K562 (cell line): Measurements from ENCODE around the gene SEPTIN12. TPM values are rescaled to one million over a fixed set of nuclear protein-coding genes. Genes with fewer than 3 reads are reported as not detected.

Source experiments
- ATAC-seq: fragments of 200-7000 bp; cut with Tn5 transposase; 3 replicates; pipeline ENCODE4 v1.9.1; 2020; ENCODE audit warnings: moderate library complexity
- BruUV-seq: library from RNA; stranded (reverse); fragments of 400-500 nt; replicated peaks from 2 replicates; lab custom pipeline; 2021; lab: Mats Ljungman, UMichigan
- CTCF ChIA-PET: fragments of 300-600 bp; formaldehyde crosslinking; extraction: SDS; loops from one replicate; lab custom pipeline; 2021; ENCODE audit warnings: low intra/inter-chr PET ratio; lab: Yijun Ruan, JAX
- POLR2A ChIA-PET: fragments of 300-600, 350-650 bp; sonication (Branson Sonifier 250); formaldehyde crosslinking; extraction: SDS; loops from one replicate; lab custom pipeline; 2021; ENCODE audit warnings: antibody characterized with exemption, inconsistent platforms; lab: Yijun Ruan, JAX
- DNase-seq, 4 experiments: peaks; one replicate each; pipeline versions ENCODE4 v3.0.0 to v3.0.0-alpha.2; 2011 to 2018; ENCODE audit warnings: low spot score in 3 of 4, mixed read lengths in 3 of 4; ENCODE audit errors: extremely low read depth in 1 of 4
- FAIRE-seq: peaks from 2 replicates; lab custom pipeline; 2011; peaks lifted over from hg19 to GRCh38; lab: Jason Lieb, UNC
- H2AFZ ChIP-seq: 2 replicates; pipeline ENCODE4 v1.6.0; 2011; ENCODE audit warnings: low read depth, low read length, control low read depth, inconsistent platforms
- H3K27ac ChIP-seq: fragments of 200-600 bp; 3 replicates; pipeline ENCODE4 v1.8.0; 2011; ENCODE audit warnings: low read depth, mild to moderate bottlenecking, control low read depth, inconsistent platforms, low read length, moderate library complexity, mixed read lengths; ENCODE audit errors: extremely low read depth
- H3K27me3 ChIP-seq, 2 experiments: fragments of 300-600 bp in 1 of 2; 2 replicates in 1 of 2; 3 replicates in 1 of 2; pipeline versions ENCODE4 v1.6.0 to v1.8.0; 2011; ENCODE audit warnings: inconsistent platforms in 2 of 2, low read length in 2 of 2, mild to moderate bottlenecking in 1 of 2, mixed read lengths in 1 of 2, moderate library complexity in 1 of 2; ENCODE audit not compliant: control insufficient read depth in 2 of 2, insufficient read depth in 2 of 2
- H3K36me3 ChIP-seq: fragments of 300-600 bp; 3 replicates; pipeline ENCODE4 v1.8.0; 2011; ENCODE audit warnings: mild to moderate bottlenecking, low read length, inconsistent platforms; ENCODE audit not compliant: control insufficient read depth, insufficient read depth
- H3K4me1 ChIP-seq, 2 experiments: fragments of 200-600 bp in 1 of 2; replicated peaks in 1 of 2; 2 replicates in 1 of 2; 3 replicates in 1 of 2; pipeline versions ENCODE4 v1.5.1 to v1.8.0; 2011; ENCODE audit warnings: inconsistent platforms in 2 of 2, low read length in 2 of 2, mild to moderate bottlenecking in 1 of 2, mixed read lengths in 1 of 2, moderate library complexity in 1 of 2; ENCODE audit not compliant: control insufficient read depth in 2 of 2, insufficient read depth in 2 of 2
- H3K4me2 ChIP-seq: 2 replicates; pipeline ENCODE4 v1.6.1; 2011; ENCODE audit warnings: low read length, control low read depth, inconsistent platforms, mixed read lengths; ENCODE audit not compliant: insufficient read depth
- H3K4me3 ChIP-seq: fragments of 200-600 bp; sonication (generic), shearing (Covaris generic); 2 replicates; pipeline ENCODE4 v1.5.1; 2016; ENCODE audit warnings: control low read depth, inconsistent platforms
- H3K79me2 ChIP-seq: fragments of 200-600 bp; 3 replicates; pipeline ENCODE4 v1.8.0; 2011; ENCODE audit warnings: low read length, inconsistent platforms; ENCODE audit not compliant: control insufficient read depth, insufficient read depth
- H3K9ac ChIP-seq, 2 experiments: 2 replicates each; pipeline versions ENCODE4 v1.6.0 to v1.6.1; 2011; ENCODE audit warnings: low read depth in 2 of 2, low read length in 2 of 2, control low read depth in 1 of 2, inconsistent platforms in 1 of 2, mild to moderate bottlenecking in 1 of 2, mixed read lengths in 1 of 2; ENCODE audit not compliant: insufficient read depth in 1 of 2
- H3K9me1 ChIP-seq: one replicate; pipeline ENCODE4 v1.6.0; 2011; ENCODE audit warnings: inconsistent platforms, mild to moderate bottlenecking, low read length, moderate library complexity; ENCODE audit not compliant: control insufficient read depth, insufficient read depth
- H3K9me3 ChIP-seq: replicated peaks from 2 replicates; pipeline ENCODE4 v1.5.1; 2011; ENCODE audit warnings: low read depth, low read length, inconsistent platforms; ENCODE audit not compliant: control insufficient read depth, insufficient read depth
- H4K20me1 ChIP-seq: replicated peaks from 2 replicates; pipeline ENCODE4 v1.6.1; 2011; ENCODE audit warnings: low read length, inconsistent platforms, mixed read lengths; ENCODE audit not compliant: control insufficient read depth, insufficient read depth
- AFF4 ChIP-seq: sonication (generic); formaldehyde crosslinking; IDR thresholded peaks from 2 replicates; pipeline ENCODE4 v1.8.0; 2023; ENCODE audit warnings: mild to moderate bottlenecking, missing genetic modification reagents
- ATF1 ChIP-seq, 2 experiments: fragments of 450-650 bp in 1 of 2; IDR thresholded peaks; 2 replicates each; pipeline ENCODE4 v1.6.1; 2016; ENCODE audit warnings: missing compliant biosample characterization in 1 of 2, missing genetic modification characterization in 1 of 2
- C11orf30 ChIP-seq: fragments of 450-650 bp; IDR thresholded peaks from 2 replicates; pipeline ENCODE4 v1.6.1; 2016; ENCODE audit warnings: low read depth, mild to moderate bottlenecking
- ETV6 ChIP-seq, 3 experiments: fragments of 150-350 bp in 1 of 3; sonication (generic) in 1 of 3; formaldehyde crosslinking in 1 of 3; IDR thresholded peaks; 2 replicates each; pipeline versions ENCODE4 v1.6.1 to v1.8.0; 2014 to 2022; ENCODE audit warnings: borderline replicate concordance in 2 of 3, low read depth in 2 of 3, antibody characterized with exemption in 1 of 3, low read length in 1 of 3, mild to moderate bottlenecking in 1 of 3, missing genetic modification reagents in 1 of 3
- HIVEP1 ChIP-seq: fragments of 250-450 bp; sonication (Bioruptor Pico); IDR thresholded peaks from 2 replicates; pipeline ENCODE4 v1.4.0; 2020; ENCODE audit warnings: mild to moderate bottlenecking
- SIN3A ChIP-seq, 2 experiments: fragments of 150-350 bp in 1 of 2; IDR thresholded peaks; 2 replicates each; pipeline ENCODE4 v1.6.1; 2011 to 2016; ENCODE audit warnings: borderline replicate concordance in 2 of 2, low read depth in 2 of 2, low read length in 2 of 2, mild to moderate bottlenecking in 2 of 2, moderate library complexity in 2 of 2; ENCODE audit not compliant: control insufficient read depth in 1 of 2
- SP2 ChIP-seq: IDR thresholded peaks from 2 replicates; pipeline ENCODE4 v1.6.1; 2011; ENCODE audit warnings: mild to moderate bottlenecking, low read depth, low read length, moderate library complexity; ENCODE audit not compliant: poor library complexity, severe bottlenecking; ENCODE audit errors: extremely low read depth
- TCF15 ChIP-seq: fragments of 250-450 bp; sonication (Bioruptor Pico); IDR thresholded peaks from 2 replicates; pipeline ENCODE4 v1.8.0; 2022; ENCODE audit warnings: moderate library complexity, mild to moderate bottlenecking, inconsistent platforms
- ZNF23 ChIP-seq: fragments of 250-450 bp; sonication (Bioruptor Pico); IDR thresholded peaks from 2 replicates; pipeline ENCODE4 v1.4.0; 2020; ENCODE audit warnings: mild to moderate bottlenecking
- ZNF316 ChIP-seq: fragments of 450-650 bp; IDR thresholded peaks from 2 replicates; pipeline ENCODE4 v1.6.1; 2016
- ZNF324 ChIP-seq: fragments of 250-450 bp; sonication (Bioruptor Pico); IDR thresholded peaks from 2 replicates; pipeline ENCODE4 v1.4.0; 2020; ENCODE audit warnings: mild to moderate bottlenecking
- ZNF830 ChIP-seq: fragments of 250-450 bp; sonication (Bioruptor Pico); IDR thresholded peaks from 2 replicates; pipeline ENCODE4 v1.5.0; 2021; ENCODE audit warnings: mild to moderate bottlenecking
- WGBS: fragments of 100-300 bp; shearing (Covaris generic); methylation state at CpG from one replicate; pipeline ENCODE4 v1.1.6; 2016; ENCODE audit warnings: low coverage, mixed read lengths; ENCODE audit not compliant: insufficient coverage; ENCODE audit errors: missing lambda C conversion rate; 5-methylcytosine and 5-hydroxymethylcytosine counted together
- in situ Hi-C: fragments of 300-500 bp; cut with MboI; formaldehyde crosslinking; loops from 4 replicates; pipeline ENCODE4 v1.15.0; 2018; ENCODE audit warnings: inconsistent platforms, mixed read lengths
- intact Hi-C: fragments of 100-400 bp; cut with micrococcal nuclease; formaldehyde crosslinking; loops from 2 replicates; pipeline ENCODE4 v1.14.2; 2022
- polyA plus RNA-seq, 8 experiments: library from polyadenylated mRNA; depleted of rRNA in 4 of 8; stranded (reverse) in 5 of 8; unstranded in 3 of 8; fragments of >200 nt; fragmentation: Nextera tagmentation in 2 of 8; fragmentation: Illumina TruSeq in 1 of 8; extraction: Ambion mirVana in 2 of 8; extraction: Trizol in 1 of 8; gene quantifications; 2 replicates each; pipeline versions ENCODE4 v1.2.1 to v1.2.3, GENCODE V29; 2011 to 2014; ENCODE audit warnings: inconsistent platforms in 1 of 8, missing spikeins in 1 of 8
- total RNA-seq, 7 experiments: library from RNA; depleted of rRNA in 6 of 7; stranded (reverse); fragments of >200 nt in 6 of 7; fragmentation: Illumina TruSeq in 2 of 7; extraction: Trizol in 2 of 7; gene quantifications; 2 replicates each; pipeline versions ENCODE4 v1.2.1 to v1.2.3, GENCODE V29; 2011 to 2021; ENCODE audit warnings: low replicate concordance in 1 of 7
- TF ChIP-seq, protein P1 (sequence below): sonication (generic); formaldehyde crosslinking; IDR thresholded peaks from 2 replicates; pipeline ENCODE4 v1.8.0; 2022; ENCODE audit warnings: missing genetic modification reagents, mild to moderate bottlenecking, borderline replicate concordance

The SEPTIN12 gene
- total and polyA plus RNA-seq, 9 of the 15 experiments (the other 6 are each of a cell fraction or from before 2014, with no cell fraction given), result not detected

DNA sequence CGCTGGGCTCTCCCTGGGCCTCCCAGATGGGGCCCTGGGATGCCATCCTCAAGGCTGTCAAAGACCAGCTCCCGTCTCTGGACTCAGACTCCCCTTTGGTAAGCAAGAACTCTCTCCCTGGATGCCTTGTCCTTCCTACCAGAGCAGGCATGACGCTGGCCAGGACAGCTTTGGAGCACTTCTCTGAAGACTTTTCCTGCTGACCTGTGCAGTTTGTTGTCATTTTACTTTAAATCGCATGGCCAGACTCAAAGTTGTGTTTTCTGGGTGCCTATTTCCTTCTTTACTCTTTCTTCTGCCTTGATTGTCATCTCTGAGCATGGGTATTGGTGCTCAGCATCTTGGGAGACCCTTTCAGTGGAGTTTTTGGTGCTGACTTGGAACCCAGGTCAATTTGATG lies 51.6 kb downstream of the SEPTIN12 start:
- H3K79me2 ChIP-seq, result peaks cover 23% of the 10 kb centered on the region
- CTCF ChIA-PET, result no interaction called here
- no peaks in the 10 kb centered on the region for H3K9me3 ChIP-seq
- no peak for FAIRE-seq
- 45% methylated on average over 4 of the region's 4 CpGs for WGBS
- no peak overlapping the region for H3K4me2 ChIP-seq
- peaks cover 0 to 22% of the 10 kb centered on the region in 2 experiments; a peak in 3 of 5 replicates for H3K4me1 ChIP-seq
- peak overlapping the region in 1 of 2 experiments; percentile 36; a peak in 1 of 4 replicates for H3K9ac ChIP-seq
- H3K9me1 ChIP-seq, result no peaks in the 10 kb centered on the region
- no peak overlapping the region for H2AFZ ChIP-seq
- no peak for ATAC-seq
- H3K36me3 ChIP-seq, result peaks cover 2% of the 10 kb centered on the region; the same call in 1 of the 3 replicates
- DNase-seq, result no peak
- H4K20me1 ChIP-seq, result no peaks in the 10 kb centered on the region
- no peaks in the 10 kb centered on the region for H3K27me3 ChIP-seq
- TF ChIP-seq ETV6 (IDR thresholded peaks at IDR 0.05; ENCODE audit: borderline replicate concordance in 1 of 2, low read depth in 2 of 2, low read length in 1 of 2) (no peak), ETV6 (CRISPR knock-in tag; IDR thresholded peaks at IDR 0.05; ENCODE audit: borderline replicate concordance) (no peak), SIN3A (IDR thresholded peaks at IDR 0.05; ENCODE audit: borderline replicate concordance in 2 of 2, control insufficient read depth in 1 of 2, low read depth in 2 of 2, low read length in 2 of 2) (no peak), TCF15 (no peak), SP2 (no peak), ZNF316 (peak; percentile 67), ZNF23 (CRISPR knock-in tag) (no peak), ZNF830 (CRISPR knock-in tag) (no peak), C11orf30 (peak; percentile 20; the same call in 1 of the 2 replicates), AFF4 (CRISPR knock-in tag) (no peak), ZNF324 (no peak), ATF1 (CRISPR knock-in tag; IDR thresholded peaks at IDR 0.05) (no peak), ATF1 (tag; IDR thresholded peaks at IDR 0.05) (no peak), HIVEP1 (CRISPR knock-in tag) (no peak)
- TF ChIP-seq, protein P1, sequence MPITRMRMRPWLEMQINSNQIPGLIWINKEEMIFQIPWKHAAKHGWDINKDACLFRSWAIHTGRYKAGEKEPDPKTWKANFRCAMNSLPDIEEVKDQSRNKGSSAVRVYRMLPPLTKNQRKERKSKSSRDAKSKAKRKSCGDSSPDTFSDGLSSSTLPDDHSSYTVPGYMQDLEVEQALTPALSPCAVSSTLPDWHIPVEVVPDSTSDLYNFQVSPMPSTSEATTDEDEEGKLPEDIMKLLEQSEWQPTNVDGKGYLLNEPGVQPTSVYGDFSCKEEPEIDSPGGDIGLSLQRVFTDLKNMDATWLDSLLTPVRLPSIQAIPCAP (CRISPR knock-in tag), result no peak
- POLR2A ChIA-PET, result interaction anchor here (0.6 to 0.7 kb wide), 2 partner anchors 11 to 19 kb away, joined by 3 to 5 read pairs; no protein-coding TSS in a partner anchor
- in situ Hi-C loops, result no loop called here
- H3K27ac ChIP-seq, result no peak overlapping the region
- no peak overlapping the region for H3K4me3 ChIP-seq
- no TSS peak for BruUV-seq
- intact Hi-C loops, result no loop called here
